Chondrocyte (in vitro differentiated cells): Measurements from ENCODE around the gene TREM1. TPM values are rescaled to one million over a fixed set of nuclear protein-coding genes. Genes with fewer than 3 reads are reported as not detected.

Experiments
- DNase-seq: peaks from one replicate; pipeline ENCODE4 v3.0.0; 2021; ENCODE audit warnings: mixed read lengths, low spot score
- H3K27ac Mint-ChIP-seq: one replicate; pipeline ENCODE4 v1.8.0; 2021; ENCODE audit warnings: mild to moderate bottlenecking, moderate library complexity, mixed read lengths; ENCODE audit not compliant: unreplicated experiment
- H3K27me3 Mint-ChIP-seq: 2 replicates; pipeline ENCODE4 v1.8.0; 2021; ENCODE audit warnings: low read depth, mixed read lengths
- H3K36me3 Mint-ChIP-seq: 2 replicates; pipeline ENCODE4 v1.8.0; 2021; ENCODE audit warnings: low read depth, mixed read lengths
- H3K4me1 Mint-ChIP-seq: 2 replicates; pipeline ENCODE4 v1.8.0; 2021; ENCODE audit warnings: low read depth, mild to moderate bottlenecking, mixed read lengths
- H3K4me3 Mint-ChIP-seq: one replicate; pipeline ENCODE4 v1.8.0; 2021; ENCODE audit warnings: mild to moderate bottlenecking, moderate library complexity, mixed read lengths; ENCODE audit not compliant: unreplicated experiment
- H3K9me3 Mint-ChIP-seq: 2 replicates; pipeline ENCODE4 v1.8.0; 2021; ENCODE audit warnings: low read depth, mixed read lengths
- total RNA-seq: library from RNA; stranded (reverse); gene quantifications from 3 replicates; pipeline ENCODE4 v1.2.1, GENCODE V29; 2021
- TF ChIP-seq, protein P1 (sequence below): fragments of 200-600 bp; sonication (generic); IDR thresholded peaks from 2 replicates; pipeline ENCODE4 v1.5.0; 2021; ENCODE audit warnings: antibody characterized with exemption, mild to moderate bottlenecking, moderate library complexity

Gene TREM1
- total RNA-seq, 1 donor from 2014 or later = 0.25 TPM

DNA sequence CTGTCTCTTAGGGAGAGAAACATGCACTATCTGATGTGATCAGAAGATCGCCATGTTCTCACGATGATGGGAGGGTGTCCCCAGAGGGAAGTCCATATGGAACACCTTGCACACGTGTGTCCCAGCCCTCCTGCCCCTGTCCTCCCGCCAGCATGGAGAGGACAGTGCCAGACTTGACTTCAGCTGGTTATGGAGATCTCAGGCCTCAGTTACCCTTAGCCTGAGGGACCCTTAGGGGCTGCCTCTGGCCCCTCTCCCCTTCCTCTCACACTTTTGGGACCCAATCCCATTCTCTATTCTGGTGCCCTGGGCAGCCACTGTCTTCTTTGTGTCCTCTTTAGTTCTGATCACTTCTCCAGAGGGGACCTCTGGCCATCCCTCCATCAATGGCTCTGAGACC is 56.8 kb downstream of the TREM1 start:
- Mint-ChIP-seq H3K9me3 (no peaks in the 10 kb centered on the region), H3K4me1 (no peaks in the 10 kb centered on the region), H3K4me3 (no peak overlapping the region), H3K27ac (no peak overlapping the region), H3K27me3 (peaks cover 49% of the 10 kb centered on the region), H3K36me3 (no peaks in the 10 kb centered on the region)
- no peak for DNase-seq
- TF ChIP-seq, protein P1, sequence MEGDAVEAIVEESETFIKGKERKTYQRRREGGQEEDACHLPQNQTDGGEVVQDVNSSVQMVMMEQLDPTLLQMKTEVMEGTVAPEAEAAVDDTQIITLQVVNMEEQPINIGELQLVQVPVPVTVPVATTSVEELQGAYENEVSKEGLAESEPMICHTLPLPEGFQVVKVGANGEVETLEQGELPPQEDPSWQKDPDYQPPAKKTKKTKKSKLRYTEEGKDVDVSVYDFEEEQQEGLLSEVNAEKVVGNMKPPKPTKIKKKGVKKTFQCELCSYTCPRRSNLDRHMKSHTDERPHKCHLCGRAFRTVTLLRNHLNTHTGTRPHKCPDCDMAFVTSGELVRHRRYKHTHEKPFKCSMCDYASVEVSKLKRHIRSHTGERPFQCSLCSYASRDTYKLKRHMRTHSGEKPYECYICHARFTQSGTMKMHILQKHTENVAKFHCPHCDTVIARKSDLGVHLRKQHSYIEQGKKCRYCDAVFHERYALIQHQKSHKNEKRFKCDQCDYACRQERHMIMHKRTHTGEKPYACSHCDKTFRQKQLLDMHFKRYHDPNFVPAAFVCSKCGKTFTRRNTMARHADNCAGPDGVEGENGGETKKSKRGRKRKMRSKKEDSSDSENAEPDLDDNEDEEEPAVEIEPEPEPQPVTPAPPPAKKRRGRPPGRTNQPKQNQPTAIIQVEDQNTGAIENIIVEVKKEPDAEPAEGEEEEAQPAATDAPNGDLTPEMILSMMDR = no peak

DNA sequence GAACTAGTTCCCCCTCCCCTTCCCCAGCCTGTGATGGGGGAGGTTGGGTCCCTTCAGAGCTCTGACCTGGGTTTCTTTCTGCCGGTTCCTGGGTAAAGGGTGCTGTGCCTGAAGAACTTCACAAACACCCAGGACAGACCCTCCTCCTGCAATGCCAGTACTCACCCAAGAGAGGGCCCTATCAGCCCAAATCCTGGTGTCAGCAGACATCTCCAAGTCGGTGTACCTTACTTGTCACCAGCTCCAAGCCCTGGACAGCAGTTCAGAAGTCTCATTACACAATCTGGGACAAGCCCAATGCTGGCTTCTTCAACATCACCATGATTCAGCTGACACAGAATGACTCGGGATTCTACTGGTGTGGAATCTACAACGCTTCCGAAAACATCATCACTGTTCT is 57.9 kb downstream of the TREM1 start:
- Mint-ChIP-seq H3K27ac (no peak overlapping the region), H3K27me3 (peaks cover 53% of the 10 kb centered on the region), H3K4me1 (no peaks in the 10 kb centered on the region), H3K36me3 (peaks cover 1% of the 10 kb centered on the region), H3K4me3 (no peak overlapping the region), H3K9me3 (no peaks in the 10 kb centered on the region)
- DNase-seq = no peak
- TF ChIP-seq, protein P1 = no peak

GRCh38 chr6:41228096-41228495 is 58.4 kb downstream of the TREM1 start, which contains the start of gene TREML4:
TREML4 (plus strand) TSS chr6:41228349; CDS start chr6:41228428, 79 bp downstream.
- TF ChIP-seq, protein P1 = no peak
- Mint-ChIP-seq H3K27me3 (peaks cover 55% of the 10 kb centered on the region), H3K4me1 (no peaks in the 10 kb centered on the region), H3K4me3 (no peak within 1 kb of the TSS), H3K36me3 (peaks cover 1% of the 10 kb centered on the region), H3K9me3 (no peaks in the 10 kb centered on the region), H3K27ac (no peak within 1 kb of the TSS)
- no peak for DNase-seq

GRCh38 chr6:41226752-41227151 is 59.7 kb downstream of the TREM1 start:
- Mint-ChIP-seq H3K27ac (no peak overlapping the region), H3K27me3 (peaks cover 49% of the 10 kb centered on the region), H3K36me3 (peaks cover 1% of the 10 kb centered on the region), H3K4me1 (no peaks in the 10 kb centered on the region), H3K9me3 (no peaks in the 10 kb centered on the region), H3K4me3 (no peak overlapping the region)
- TF ChIP-seq, protein P1 = no peak
- DNase-seq = no peak

DNA sequence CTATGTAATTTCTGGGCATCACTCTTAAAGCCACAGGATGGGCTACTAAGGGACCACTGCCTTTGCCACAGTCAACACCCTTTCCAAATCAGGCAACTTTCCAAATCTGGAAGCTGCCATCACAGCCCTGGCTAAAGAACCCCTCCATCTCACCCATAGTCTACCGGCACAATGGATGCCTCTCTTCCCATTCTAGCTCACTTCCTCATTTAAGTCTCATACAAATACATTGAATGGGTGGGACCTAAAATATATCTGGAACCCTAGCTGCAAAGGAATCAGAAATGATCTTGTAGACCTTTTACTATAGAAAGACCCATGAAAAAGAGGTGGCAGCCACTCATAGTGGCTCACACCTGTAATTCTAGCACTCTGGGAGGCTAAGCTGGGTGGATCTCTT is 61.7 kb downstream of the TREM1 start:
- Mint-ChIP-seq H3K27ac (no peak overlapping the region), H3K27me3 (peaks cover 47% of the 10 kb centered on the region), H3K4me3 (no peak overlapping the region), H3K9me3 (peaks cover 10% of the 10 kb centered on the region), H3K36me3 (peaks cover 3% of the 10 kb centered on the region), H3K4me1 (no peaks in the 10 kb centered on the region)
- TF ChIP-seq, protein P1 = no peak
- no peak for DNase-seq

Other genes starting within 250 kb of the TREM1 start
- 0.25 to 0.36 TPM in 2 of 3 replicates, not detected in the other for gene UNC5CL, start 247.5 kb downstream of the TREM1 start, total RNA-seq
- not detected in 3 replicates for gene TSPO2, start 244.2 kb downstream of the TREM1 start, total RNA-seq
- not detected in 3 replicates for gene APOBEC2, start 233.5 kb downstream of the TREM1 start, total RNA-seq
- gene OARD1, start 214.3 kb downstream of the TREM1 start, total RNA-seq = 11.4 to 12.2 TPM (median 12.2 TPM) in 3 replicates
- 18.8 to 24.7 TPM (median 20.5 TPM) in 3 replicates for gene NFYA, start 213.7 kb downstream of the TREM1 start, total RNA-seq
- gene TREML1, start 132.3 kb downstream of the TREM1 start, total RNA-seq = not detected in 3 replicates
- not detected in 3 replicates for gene TREM2, start 123.6 kb downstream of the TREM1 start, total RNA-seq
- not detected in 3 replicates for gene TREML2, start 85.5 kb downstream of the TREM1 start, total RNA-seq
- not detected in 3 replicates for gene TREML4, start 58.3 kb downstream of the TREM1 start, total RNA-seq
- not detected in 3 replicates for gene NCR2, start 48.9 kb upstream of the TREM1 start, total RNA-seq